C4-2B (cell line): ENCODE measurements around the gene EIF5AL1.

Experiments
- H3K27ac ChIP-seq: fragments of 450-650 bp; 2 replicates; pipeline ENCODE4 v1.5.1; 2017
- CTCF ChIP-seq: fragments of 450-650 bp; conservative IDR thresholded peaks from 2 replicates; pipeline ENCODE4 v1.5.1; 2017; ENCODE audit warnings: mild to moderate bottlenecking
- ZFX ChIP-seq: fragments of 450-650 bp; IDR thresholded peaks from 2 replicates; pipeline ENCODE4 v1.6.1; 2017

EIF5AL1 gene

GRCh38 chr10:79488336-79488735 is 24.0 kb upstream of the EIF5AL1 start:
- no peak for TF ChIP-seq CTCF
- no peak overlapping the region for H3K27ac ChIP-seq

- TF ChIP-seq ZFX (no peak), CTCF (no peak)
- no peak overlapping the region for H3K27ac ChIP-seq
Observed at GRCh38 chr10:79488870-79489269, 23.5 kb upstream of the EIF5AL1 start.

GRCh38 chr10:79490400-79491142 is 21.8 kb upstream of the EIF5AL1 start:
- TF ChIP-seq CTCF: no peak
- no peak for TF ChIP-seq ZFX
- no peak overlapping the region for H3K27ac ChIP-seq

GRCh38 chr10:79491143-79491835 is 21.0 kb upstream of the EIF5AL1 start:
- H3K27ac ChIP-seq: no peak overlapping the region
- TF ChIP-seq ZFX: no peak
- no peak for TF ChIP-seq CTCF

GRCh38 chr10:79492256-79492655 is 20.1 kb upstream of the EIF5AL1 start:
- H3K27ac ChIP-seq: no peak overlapping the region
- no peak for TF ChIP-seq ZFX
- no peak for TF ChIP-seq CTCF

- TF ChIP-seq CTCF: no peak
- no peak for TF ChIP-seq ZFX
- no peak overlapping the region for H3K27ac ChIP-seq
Observed at GRCh38 chr10:79492839-79493238, 19.5 kb upstream of the EIF5AL1 start.

- no peak overlapping the region for H3K27ac ChIP-seq
- TF ChIP-seq ZFX: no peak
- no peak for TF ChIP-seq CTCF
Observed at GRCh38 chr10:79493806-79494205, 18.5 kb upstream of the EIF5AL1 start.
